ENCODE data around the gene RNF135.
"Not testable (repeated sequence)": the region's sequence is repeated elsewhere in the genome, so short reads cannot be mapped to it uniquely, and the experiment has no call there.

Gene RNF135

GRCh38 chr17:30956764-30957374, 14.0 kb upstream of the RNF135 start:
- no peak for DNase-seq

- DNase-seq, result no peak
Measured at GRCh38 chr17:30957741-30958140, 13.1 kb upstream of the RNF135 start.

GRCh38 chr17:30958187-30958586, 12.7 kb upstream of the RNF135 start:
- DNase-seq, result no peak

GRCh38 chr17:30961209-30962188, 9.3 kb upstream of the RNF135 start:
- DNase-seq, result peak; percentile 47

- DNase-seq, result not testable (repeated sequence)
Measured at GRCh38 chr17:30964312-30964711, 6.5 kb upstream of the RNF135 start.

- no peak for DNase-seq
Measured at GRCh38 chr17:30964876-30965275, 6.0 kb upstream of the RNF135 start.

- DNase-seq, result no peak
Measured at GRCh38 chr17:30965686-30966085, 5.2 kb upstream of the RNF135 start.

- DNase-seq, result not testable (repeated sequence)
Measured at GRCh38 chr17:30967911-30968310, 2.9 kb upstream of the RNF135 start.

- peak; percentile 22 for DNase-seq
Measured at GRCh38 chr17:30969989-30970830, 629 bp upstream of the RNF135 start.

- no peak for DNase-seq
Measured at GRCh38 chr17:30975042-30975820, 4.4 kb downstream of the RNF135 start.

- not testable (repeated sequence) for DNase-seq
Measured at GRCh38 chr17:30979919-30980318, 9.1 kb downstream of the RNF135 start.

- DNase-seq, result no peak
Measured at GRCh38 chr17:30981531-30982519, 11.0 kb downstream of the RNF135 start.

- no peak for DNase-seq
Measured at GRCh38 chr17:30982855-30983254, 12.0 kb downstream of the RNF135 start.

GRCh38 chr17:30990458-30990857, 19.6 kb downstream of the RNF135 start:
- DNase-seq, result no peak

GRCh38 chr17:30992551-30992950, 21.7 kb downstream of the RNF135 start:
- no peak for DNase-seq

- no peak for DNase-seq
Measured at GRCh38 chr17:30995347-30995746, 24.5 kb downstream of the RNF135 start.

- no peak for DNase-seq
Measured at GRCh38 chr17:30996486-30996885, 25.6 kb downstream of the RNF135 start.

- DNase-seq, result no peak
Measured at GRCh38 chr17:30997270-30997669, 26.4 kb downstream of the RNF135 start.

- no peak for DNase-seq
Measured at GRCh38 chr17:30997842-30998241, 27.0 kb downstream of the RNF135 start.

GRCh38 chr17:31002047-31002446, 31.2 kb downstream of the RNF135 start:
- no peak for DNase-seq

- DNase-seq, result no peak
Measured at GRCh38 chr17:31003225-31003866, 32.5 kb downstream of the RNF135 start.

Data from activated CD4-positive, alpha-beta T cell treated with anti-CD3 and anti-CD28 coated beads, Interleukin-2, Interleukin-6, amounts not matched to agents 100 ng/mL and 50 ng/mL, durations not matched to agents 16 hours and 8 hours (primary cell).